ENCODE results near the gene OSBPL2.

OSBPL2 gene

GRCh38 chr20:62262064-62262463 lies 23.7 kb downstream of the OSBPL2 start:
- no peak for DNase-seq

GRCh38 chr20:62263396-62263795 lies 25.1 kb downstream of the OSBPL2 start:
- DNase-seq, result no peak

GRCh38 chr20:62265365-62265764 lies 27.0 kb downstream of the OSBPL2 start:
- no peak for DNase-seq

- DNase-seq, result no peak
Measured at GRCh38 chr20:62266340-62266739, 28.0 kb downstream of the OSBPL2 start.

GRCh38 chr20:62266851-62267250 lies 28.5 kb downstream of the OSBPL2 start:
- no peak for DNase-seq

- DNase-seq, result no peak
Measured at GRCh38 chr20:62267543-62267942, 29.2 kb downstream of the OSBPL2 start.

GRCh38 chr20:62268228-62268900 lies 30.0 kb downstream of the OSBPL2 start:
- DNase-seq, result no peak

- no peak for DNase-seq
Measured at GRCh38 chr20:62269378-62269777, 31.1 kb downstream of the OSBPL2 start.

GRCh38 chr20:62269871-62270270 lies 31.6 kb downstream of the OSBPL2 start:
- DNase-seq, result no peak

- no peak for DNase-seq
Measured at GRCh38 chr20:62272200-62272599, 33.9 kb downstream of the OSBPL2 start.

GRCh38 chr20:62273416-62273815 lies 35.1 kb downstream of the OSBPL2 start:
- no peak for DNase-seq

GRCh38 chr20:62274332-62274950 lies 36.1 kb downstream of the OSBPL2 start:
- no peak for DNase-seq

GRCh38 chr20:62275219-62275618 lies 36.9 kb downstream of the OSBPL2 start:
- no peak for DNase-seq

- DNase-seq, result no peak
Measured at GRCh38 chr20:62276439-62276838, 38.1 kb downstream of the OSBPL2 start.

GRCh38 chr20:62277253-62277652 lies 38.9 kb downstream of the OSBPL2 start:
- DNase-seq, result no peak

- DNase-seq, result no peak
Measured at GRCh38 chr20:62280303-62280702, 42.0 kb downstream of the OSBPL2 start.

- DNase-seq, result no peak
Measured at GRCh38 chr20:62281161-62281933, 43.0 kb downstream of the OSBPL2 start.

GRCh38 chr20:62282103-62282502 lies 43.8 kb downstream of the OSBPL2 start:
- DNase-seq, result no peak

GRCh38 chr20:62282877-62283503 lies 44.7 kb downstream of the OSBPL2 start:
- no peak for DNase-seq

- DNase-seq, result no peak
Measured at GRCh38 chr20:62284448-62284847, 46.1 kb downstream of the OSBPL2 start.

- no peak for DNase-seq
Measured at GRCh38 chr20:62285151-62285550, 46.8 kb downstream of the OSBPL2 start.

GRCh38 chr20:62285722-62286121 lies 47.4 kb downstream of the OSBPL2 start:
- DNase-seq, result no peak

GRCh38 chr20:62286493-62287064 lies 48.3 kb downstream of the OSBPL2 start:
- no peak for DNase-seq
